Endometrial microvascular endothelial cells (primary cell): ENCODE data around the gene KDELR1. TPM values are rescaled to one million over a fixed set of nuclear protein-coding genes. Genes with fewer than 3 reads are reported as not detected.
"Not testable (repeated sequence)": the region's sequence is repeated elsewhere in the genome, so short reads cannot be mapped to it uniquely, and the experiment has no call there.

ENCODE experiments used
- in situ Hi-C: cut with HindIII; loops from 2 replicates; pipeline ENCODE4 v1.10.0; 2017; ENCODE audit warnings: low sequenced_read_pairs, low pct_unique_long_range_greater_than_20kb; ENCODE audit errors: inconsistent ontology term
- total RNA-seq: library from RNA; depleted of rRNA; stranded (reverse); fragments of >200 nt; gene quantifications from one replicate; pipeline ENCODE4 v1.2.3, GENCODE V29; 2015; ENCODE audit errors: inconsistent ontology term

KDELR1 gene
- total RNA-seq, 1 donor from 2014 or later, result 151 TPM

DNA sequence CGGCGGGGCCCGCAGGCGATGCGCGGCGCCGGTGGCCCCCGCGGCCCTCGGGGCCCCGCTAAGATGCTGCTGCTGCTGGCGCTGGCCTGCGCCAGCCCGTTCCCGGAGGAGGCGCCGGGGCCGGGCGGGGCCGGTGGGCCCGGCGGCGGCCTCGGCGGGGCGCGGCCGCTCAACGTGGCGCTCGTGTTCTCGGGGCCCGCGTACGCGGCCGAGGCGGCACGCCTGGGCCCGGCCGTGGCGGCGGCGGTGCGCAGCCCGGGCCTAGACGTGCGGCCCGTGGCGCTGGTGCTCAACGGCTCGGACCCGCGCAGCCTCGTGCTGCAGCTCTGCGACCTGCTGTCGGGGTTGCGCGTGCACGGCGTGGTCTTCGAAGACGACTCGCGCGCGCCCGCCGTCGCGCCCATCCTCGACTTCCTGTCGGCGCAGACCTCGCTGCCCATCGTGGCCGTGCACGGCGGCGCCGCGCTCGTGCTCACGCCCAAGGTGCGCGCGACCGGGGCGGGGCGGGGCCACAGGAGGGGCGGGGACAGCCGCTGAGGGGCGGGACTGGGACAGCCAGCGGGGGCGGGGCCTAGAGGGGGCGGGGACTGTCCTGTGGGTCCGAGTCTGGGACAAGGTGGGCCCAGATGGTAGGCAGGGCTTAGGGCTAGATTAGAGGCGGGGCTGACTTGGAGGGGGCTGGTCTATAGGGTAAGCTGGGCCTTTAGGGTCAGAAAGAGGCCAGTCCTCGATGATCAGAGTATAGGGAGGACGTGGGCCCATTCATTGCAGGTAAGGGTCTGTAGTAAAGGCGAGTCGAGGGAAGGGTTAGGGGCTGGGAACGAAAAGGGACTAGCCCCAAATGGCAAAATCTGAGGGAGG is 7.3 kb upstream of the KDELR1 start:
- in situ Hi-C loops, result no loop called here

DNA sequence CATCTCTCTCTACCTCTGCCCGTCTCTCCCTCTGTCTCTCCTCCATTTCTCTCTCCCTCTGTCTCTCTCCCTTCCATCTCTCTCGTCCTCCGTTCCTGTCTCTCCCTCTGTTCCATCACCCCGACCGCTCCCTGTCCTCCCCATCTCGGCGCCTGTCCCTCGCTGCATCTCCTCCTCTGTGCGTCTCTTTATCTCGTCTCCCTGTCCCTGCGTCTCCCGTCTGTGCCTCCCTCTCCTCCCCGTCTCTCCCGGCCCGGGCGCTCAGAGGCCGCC is 6.7 kb upstream of the KDELR1 start:
- in situ Hi-C loops, result no loop called here

DNA sequence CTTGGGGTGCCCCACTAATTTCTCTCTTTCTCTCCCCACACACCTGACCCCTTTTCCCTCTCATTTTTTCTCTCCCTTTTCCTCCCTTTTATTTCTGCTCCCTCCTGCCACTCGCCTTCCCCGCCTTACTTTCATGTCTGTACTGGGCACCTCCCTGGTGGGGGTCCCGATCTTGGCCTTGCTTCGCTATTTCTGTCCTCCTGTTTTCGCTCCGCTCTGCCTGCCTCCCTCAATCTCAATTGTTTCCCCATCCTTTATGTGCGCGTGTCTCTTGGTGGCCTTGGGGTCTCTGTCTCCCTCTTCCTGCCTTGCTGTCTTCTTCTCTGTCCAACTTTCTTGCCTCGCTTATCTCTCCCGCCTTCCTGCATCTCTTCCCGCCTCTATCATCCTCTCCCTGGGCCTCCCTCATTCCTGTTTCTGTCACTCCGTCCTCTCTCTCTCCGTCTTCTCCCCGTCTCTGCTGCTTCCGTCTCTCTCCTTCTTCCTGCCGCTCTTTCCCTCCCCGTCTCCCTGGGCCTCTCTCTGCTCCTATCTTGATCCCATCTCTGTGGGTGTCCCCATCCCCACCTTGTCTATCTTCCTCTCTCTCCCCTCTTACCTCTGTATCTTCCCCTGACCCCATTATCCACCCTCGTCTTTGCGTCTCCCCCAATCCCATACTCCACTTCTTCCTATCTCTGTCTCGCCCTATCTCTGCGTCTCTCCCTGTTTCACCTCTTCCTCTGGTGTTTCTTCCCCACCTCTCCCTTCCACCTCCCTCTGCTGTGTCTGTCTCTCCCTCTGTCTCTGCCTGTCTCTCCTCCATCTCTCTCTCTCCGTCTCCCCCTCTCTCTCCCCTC is 6.1 kb upstream of the KDELR1 start:
- in situ Hi-C loops, result no loop called here

DNA sequence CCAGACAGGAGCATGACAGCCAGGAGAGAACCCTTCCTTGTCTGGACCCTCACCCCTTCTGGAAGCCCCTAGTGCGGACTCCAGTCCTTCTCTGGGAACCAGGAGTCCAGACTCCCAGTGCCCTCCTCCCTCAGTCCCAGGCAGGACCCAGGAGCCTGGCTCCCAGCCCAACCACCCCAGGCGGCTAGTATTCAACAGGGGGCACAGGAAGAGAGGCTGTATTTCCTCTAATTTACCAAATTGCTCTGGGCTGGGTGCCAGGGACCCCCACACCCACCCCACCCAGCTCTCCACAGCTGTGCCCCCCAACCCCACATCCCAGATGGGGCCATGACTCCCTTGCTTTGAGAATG is 5.4 kb upstream of the KDELR1 start:
- in situ Hi-C loops, result no loop called here

DNA sequence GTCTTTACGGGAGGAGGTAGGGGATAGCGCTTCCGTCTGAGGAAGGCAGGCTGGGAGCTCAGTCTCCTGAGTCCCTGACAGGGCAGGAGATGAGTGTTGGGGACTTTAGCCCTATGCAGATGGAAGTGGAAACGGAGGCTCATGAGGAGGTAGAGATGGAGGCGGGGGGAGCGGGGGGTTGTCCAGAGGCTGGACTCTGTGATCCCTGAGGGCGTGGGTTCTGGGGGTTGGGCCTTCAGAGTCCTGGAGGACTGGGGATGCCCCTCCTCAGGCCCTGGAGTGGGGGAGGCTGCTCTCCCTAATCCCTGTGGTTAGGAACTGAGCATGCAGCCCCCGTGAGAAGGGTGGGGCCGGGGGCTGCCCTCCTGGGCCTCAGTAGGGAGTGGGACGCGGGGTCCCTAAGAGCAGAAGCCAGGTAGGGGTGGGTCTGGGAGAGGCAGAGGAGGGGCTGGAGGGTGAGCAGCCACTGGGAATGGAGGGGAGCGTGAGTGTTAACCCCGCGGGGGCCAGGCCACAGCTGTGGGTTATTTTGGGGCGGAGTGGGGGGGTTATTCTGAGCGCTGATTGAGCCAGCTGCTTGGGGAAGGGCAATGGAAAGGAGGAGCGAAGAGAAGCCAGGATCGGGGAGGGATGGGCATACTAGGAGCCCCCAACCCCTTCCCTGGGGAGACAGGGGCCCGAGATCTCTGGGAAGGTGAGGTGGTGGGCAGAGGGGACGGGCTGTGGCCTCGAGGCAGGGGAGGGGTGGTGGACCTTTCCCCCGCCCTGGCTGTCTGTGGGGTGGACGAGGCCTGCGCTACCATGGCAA is 4.9 kb upstream of the KDELR1 start:
- in situ Hi-C loops, result no loop called here

DNA sequence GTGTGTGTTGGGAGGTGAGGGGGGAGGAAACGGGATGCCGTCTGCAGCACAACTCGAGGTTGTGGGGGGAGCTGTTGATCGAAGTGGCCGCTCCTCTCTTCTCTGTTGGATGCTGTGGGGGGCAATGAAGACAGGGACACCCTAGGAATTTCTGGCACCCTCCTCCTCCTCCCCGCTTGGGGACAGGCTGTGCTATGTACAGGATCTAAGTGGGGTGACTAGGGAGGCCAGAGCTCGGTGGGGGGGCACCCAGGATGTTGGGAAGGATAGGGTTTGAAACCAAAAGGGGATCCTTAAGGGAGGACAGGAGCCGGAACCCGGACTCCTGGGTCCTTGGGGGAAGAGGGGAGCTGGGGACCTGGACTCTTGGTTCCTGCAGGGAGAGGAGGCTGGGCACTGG is 4.1 kb upstream of the KDELR1 start:
- in situ Hi-C loops, result no loop called here

DNA sequence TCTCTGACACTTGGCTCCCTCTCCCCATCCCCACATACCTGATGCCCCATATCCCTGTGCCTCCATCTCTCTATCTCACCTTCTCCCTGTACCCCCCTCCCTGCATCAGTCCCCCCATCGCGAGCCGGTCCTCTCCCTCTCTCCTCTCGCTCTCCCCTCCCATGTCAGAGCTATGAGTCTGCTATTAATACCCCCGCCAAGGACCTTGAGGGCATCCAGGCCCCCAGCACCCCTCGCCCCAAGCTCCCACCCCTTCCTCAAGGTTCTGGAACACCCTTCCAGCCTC is 3.8 kb upstream of the KDELR1 start:
- in situ Hi-C loops, result no loop called here

DNA sequence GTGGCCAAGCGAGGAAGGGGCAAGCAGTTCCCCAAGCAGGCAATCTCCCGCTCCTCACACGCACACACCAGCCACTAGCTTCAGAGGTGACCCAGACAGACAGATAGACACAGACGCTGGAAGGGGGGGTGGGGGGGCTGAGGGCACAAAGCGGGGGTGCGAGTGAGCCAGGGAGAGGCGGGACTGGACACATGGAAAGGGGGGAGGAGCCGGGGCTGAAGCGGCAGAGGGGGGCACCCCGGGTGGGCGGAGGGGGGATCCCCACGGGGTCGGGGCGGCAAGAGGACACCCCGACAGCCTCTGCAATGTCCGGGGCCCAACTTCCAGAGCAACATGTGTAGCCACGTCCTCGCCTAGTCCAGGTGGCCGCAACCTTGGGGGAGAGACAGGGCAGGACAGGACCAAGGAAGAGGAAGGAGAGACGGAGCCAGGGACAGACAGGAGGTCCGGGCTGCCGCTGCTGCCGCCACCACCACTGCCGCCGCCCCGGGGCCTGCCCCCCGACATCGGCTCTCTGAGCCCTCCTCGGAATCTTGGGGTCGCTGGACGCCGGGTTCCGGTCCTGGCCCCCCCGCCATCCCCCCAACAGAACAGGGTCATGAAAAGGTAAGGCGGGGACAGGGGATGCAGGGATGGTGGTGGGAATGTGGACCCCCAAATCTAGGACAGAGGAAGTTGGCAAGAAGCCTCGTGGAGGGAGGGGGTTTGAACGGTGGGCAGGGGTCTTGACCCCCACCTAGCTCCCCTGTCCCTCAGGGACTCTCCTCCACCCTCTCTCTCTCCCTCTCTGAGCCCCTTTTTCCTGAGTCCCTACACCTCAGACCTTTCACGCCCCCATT is 3.2 kb upstream of the KDELR1 start:
- in situ Hi-C loops, result no loop called here

DNA sequence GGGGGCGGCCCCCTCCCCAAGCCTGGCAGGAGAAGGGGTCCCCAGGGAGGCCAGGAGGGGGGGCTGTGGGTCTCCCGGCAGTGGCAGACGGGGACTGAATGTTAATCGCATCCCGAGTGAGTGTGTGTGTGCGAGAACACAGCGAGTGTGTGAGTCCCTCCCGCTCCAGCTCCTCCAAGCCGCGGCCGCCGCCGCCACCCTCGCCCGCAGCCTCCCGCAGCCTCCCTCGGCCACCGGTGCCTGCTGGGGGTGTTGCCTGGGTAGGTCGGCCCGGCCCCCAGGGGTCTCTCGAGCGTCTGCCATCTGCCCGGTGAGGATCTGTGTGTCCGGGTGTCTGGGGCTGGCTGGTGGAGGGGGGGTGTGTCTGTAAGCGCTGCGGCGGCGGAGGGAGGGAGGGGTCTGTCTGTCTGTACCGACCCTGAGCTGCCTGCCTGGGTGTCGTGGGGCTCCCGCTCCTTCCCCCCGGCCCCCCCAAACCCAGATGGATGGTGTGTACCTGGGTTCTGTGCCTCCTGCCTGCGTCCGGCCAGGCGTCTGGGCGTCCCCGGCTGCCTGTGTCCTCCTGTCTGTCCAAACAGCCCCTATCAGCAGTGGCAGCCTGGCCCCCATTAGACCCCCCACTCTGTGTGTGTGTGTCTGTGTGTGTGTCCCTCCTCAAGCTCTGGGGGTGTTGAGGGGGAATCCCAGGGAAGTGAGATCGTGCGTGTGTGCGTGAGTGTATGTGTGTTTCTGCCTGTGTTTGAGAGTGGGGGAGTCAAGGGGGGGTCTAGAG is 2.4 kb upstream of the KDELR1 start, which contains the start of gene GRIN2D:
Gene GRIN2D, plus strand, starts transcription at position 110 of the 772 bp plus-strand sequence. CDS start 4,725 bp downstream, outside the sequence.
- in situ Hi-C loops, result no loop called here

DNA sequence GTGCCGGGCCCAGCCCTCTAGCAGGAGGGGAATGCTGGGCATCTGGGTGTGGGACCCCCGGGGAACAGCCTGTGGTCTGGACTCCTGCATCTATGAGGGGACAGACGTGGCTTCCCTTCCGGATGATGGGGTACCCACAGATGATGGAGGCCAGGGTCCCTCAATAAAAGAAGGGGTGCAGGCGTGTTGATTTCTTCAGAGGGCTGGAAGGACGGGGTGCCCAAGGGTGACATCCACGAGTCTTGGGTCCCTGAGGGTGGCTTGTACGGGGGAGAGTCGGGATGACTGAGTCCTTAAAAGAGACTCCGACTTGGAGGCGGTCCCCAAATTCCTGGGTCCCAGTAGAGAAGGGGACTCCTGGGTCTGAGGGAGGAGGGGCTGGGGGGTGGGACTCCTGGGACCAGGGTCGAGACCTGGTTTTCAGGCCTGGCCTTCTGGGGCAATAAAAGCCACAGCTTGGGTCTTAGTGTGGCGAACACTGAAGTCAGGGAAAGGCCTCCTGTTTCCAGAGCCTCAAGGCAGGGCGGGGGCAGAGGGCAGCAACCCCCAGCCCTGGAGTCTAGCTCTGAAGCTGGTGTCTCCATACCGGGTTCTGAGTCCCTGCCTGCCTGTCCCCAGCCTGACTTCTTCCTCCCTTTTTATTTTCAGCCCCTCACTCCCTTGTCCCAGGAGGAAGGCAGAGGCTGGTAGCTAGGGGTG is 1.7 kb upstream of the KDELR1 start:
- in situ Hi-C loops, result no loop called here

DNA sequence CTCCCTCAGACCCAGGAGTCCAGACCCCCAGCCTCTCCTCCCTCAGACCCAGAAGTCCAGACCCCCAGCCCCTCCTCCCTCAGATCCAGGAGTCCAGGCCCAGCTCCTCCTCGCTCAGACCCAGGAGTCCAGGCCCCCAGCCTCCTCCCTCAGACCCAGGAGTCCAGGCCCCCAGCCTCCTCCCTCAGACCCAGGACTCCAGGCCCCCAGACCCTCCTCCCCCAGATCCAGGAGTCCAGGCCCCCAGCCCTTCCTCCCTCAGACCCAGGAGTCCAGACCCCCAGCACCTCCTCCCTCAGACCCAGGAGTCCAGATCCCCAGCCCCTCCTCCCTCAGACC is 624 bp upstream of the KDELR1 start:
- in situ Hi-C loops, result not testable (repeated sequence)

DNA sequence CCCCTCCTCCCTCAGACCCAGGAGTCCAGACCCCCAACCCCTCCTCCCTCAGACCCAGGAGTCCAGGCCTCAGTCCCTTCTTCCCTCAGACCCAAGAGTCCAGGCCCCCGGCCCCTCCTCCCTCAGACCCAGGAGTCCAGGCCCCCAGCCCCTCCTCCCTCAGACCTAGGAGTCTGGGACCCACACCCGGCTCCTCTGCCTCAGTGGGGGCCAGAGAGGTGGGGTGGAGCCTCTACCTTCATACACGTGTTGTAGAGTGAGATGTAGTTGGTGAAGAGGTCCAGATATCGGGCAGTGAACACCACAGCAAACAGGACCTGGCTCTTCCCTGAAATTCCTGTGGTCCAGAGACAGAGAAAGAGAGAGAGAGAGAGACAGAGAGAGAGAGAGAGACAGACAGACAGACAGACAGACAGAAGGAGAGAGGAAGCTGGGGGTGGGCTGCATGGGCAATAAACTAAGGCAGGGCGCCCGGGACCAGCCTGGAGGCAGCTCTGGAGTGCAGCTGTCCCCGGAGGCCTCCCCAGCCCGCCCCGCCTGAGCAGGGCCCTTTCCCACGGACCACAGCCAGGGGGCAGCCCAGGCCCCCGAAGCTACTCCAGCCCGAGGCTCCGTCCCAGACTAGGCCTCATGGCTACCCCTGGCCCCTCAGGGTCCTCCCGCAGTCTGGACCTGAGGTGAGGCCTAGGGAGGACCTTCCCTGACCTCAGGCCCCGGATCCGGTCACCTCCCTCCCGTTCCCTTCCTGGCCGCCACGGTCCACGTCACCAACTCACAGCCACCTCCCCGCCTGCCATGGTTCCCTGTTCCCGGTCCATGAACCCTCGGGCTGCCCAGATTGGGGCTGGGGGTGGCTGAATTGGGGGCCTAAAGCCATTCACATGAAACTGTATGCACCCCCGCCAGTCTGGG is 907 bp downstream of the KDELR1 start:
- in situ Hi-C loops, result no loop called here

DNA sequence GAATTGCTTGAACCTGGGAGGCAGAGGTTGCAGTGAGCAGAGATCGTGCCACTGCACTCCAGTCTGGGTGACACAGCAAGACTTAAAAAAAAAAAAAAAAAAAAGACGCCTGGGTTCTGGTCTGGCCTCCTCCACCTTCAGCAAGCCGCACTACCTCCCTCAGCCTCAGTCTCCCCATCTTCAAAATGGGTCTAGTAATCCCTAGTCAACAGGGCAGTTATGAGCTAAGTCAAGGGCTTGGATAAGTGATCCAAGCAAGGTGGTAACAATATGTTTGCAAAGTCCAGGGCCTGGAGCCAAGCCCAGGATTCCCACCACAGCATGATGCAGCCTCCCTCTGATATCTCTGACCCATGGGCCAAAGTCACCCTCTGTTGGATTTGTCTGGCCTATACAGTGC is 4.4 kb downstream of the KDELR1 start:
- in situ Hi-C loops, result no loop called here

DNA sequence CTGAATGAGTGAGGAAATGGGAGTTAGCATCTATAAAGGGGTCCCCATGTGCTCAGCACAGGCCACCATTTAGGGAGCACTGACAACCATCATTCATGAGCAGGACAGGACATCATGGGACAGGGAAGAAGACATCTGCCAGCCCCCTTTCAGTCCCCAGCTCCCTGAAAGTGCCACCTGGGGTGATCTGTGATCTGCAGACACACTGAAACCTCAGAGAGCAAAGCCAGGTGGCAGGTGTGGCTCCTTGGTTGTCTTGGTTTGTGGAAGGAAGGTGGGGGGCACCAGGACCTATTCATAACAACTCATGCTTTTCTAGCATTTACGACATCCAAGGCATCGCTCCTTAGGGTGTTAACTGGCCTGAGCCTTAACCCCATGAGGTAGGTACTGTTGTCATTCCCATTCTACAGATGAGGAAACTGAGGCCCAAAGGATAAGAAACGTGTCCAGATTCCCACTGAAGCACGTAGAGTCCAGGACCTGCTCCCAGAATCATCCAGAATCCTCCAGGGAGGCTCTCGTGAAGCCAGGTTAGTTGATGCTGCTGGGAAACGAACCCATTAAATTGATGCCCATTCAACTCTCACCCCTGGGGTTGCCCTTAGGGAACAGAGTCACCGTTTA is 5.8 kb downstream of the KDELR1 start:
- in situ Hi-C loops, result no loop called here

DNA sequence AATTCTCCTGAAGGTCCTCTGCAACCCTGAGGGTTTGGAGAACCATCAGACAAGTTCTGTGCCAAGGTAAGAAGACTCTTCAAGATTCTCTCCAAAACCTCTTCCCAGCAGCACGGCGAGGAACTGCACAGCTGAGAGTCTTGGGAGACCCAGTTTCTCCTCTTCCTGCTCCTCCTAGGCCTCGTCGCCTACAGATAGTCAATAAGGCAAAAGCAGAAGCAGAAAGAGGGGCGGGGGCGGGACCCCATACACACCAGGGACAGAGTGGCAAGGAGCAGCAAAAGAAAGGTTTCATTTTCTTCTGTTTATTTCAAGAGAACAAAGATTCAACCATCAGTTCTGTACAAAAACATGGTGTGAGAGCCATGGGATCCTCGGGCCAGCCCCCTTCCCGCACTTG is 9.1 kb downstream of the KDELR1 start:
- in situ Hi-C loops, result no loop called here

DNA sequence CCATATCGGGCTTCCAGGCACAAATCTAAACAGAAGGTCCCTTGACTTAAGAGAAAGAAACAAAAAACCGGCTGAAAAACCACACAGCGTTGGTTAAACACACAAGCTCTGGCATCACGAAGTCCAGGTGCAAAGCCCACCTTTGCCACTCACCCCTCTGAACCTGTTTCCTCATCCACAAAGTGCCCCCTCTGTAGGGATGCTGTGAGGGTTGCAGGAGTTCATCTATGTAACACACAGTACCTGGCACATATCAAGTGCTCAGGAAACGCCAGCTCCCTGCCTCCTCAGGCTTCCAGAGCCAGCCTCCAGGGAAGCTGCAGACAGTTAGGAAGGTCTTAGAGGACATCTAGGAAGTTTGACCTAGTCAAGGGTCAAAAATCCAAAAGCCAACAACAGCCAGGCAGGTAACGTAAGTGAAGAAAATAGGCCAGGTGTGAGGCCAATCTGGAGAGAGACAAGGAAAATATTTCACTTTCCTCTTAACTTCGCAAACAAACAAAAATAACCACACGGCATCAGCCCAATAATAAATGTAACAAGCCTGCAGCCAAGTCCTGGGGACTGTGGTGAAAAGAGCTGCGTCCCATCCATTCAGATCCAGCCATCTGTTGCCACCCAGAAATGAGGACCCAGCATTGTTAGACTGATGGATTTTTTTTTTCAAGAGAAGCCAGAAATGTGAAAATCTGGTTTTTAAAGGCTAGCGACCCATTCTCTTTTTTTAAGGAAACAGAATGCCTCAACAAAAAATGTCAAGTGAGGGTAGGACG is 10.0 kb downstream of the KDELR1 start:
- in situ Hi-C loops, result no loop called here
